ENCODE results near the gene LSP1. TPM values are rescaled to one million over a fixed set of nuclear protein-coding genes. Genes with fewer than 3 reads are reported as not detected.

The LSP1 gene
- total and polyA plus RNA-seq, 2 of the 13 experiments (the other 11 are each of a cell fraction or from before 2014, with no cell fraction given): 0.59 to 1.00 TPM

GRCh38 chr11:1882265-1883238, 29.7 kb downstream of the LSP1 start (continued):
- TF ChIP-seq ZFX (CRISPR knock-in tag; IDR thresholded peaks at IDR 0.05; ENCODE audit: low read depth): peak; percentile 80
- no peak for TF ChIP-seq THRA (CRISPR knock-in tag; IDR thresholded peaks at IDR 0.05; ENCODE audit: borderline replicate concordance)
- peak; percentile 48; the same call in 1 of the 2 replicates for TF ChIP-seq ZNF501 (CRISPR knock-in tag; IDR thresholded peaks at IDR 0.05)
- peak; percentile 40; the same call in 1 of the 2 replicates for TF ChIP-seq THAP9 (CRISPR knock-in tag; IDR thresholded peaks at IDR 0.05; ENCODE audit: borderline replicate concordance)
- TF ChIP-seq ZBTB33 (CRISPR knock-in tag; IDR thresholded peaks at IDR 0.05): 0 out of 2 replicates have a peak, but pooled peaks have one; percentile 19
- no peak for TF ChIP-seq FOXP1 (IDR thresholded peaks at IDR 0.05)
- no peak for TF ChIP-seq FOXP1 (CRISPR knock-in tag; IDR thresholded peaks at IDR 0.05)
- TF ChIP-seq SAP130 (CRISPR knock-in tag; IDR thresholded peaks at IDR 0.05; ENCODE audit: low read depth): peak; percentile 18; the same call in 1 of the 2 replicates
- TF ChIP-seq ZSCAN25 (CRISPR knock-in tag; IDR thresholded peaks at IDR 0.05): peak; percentile 96
- no peak for TF ChIP-seq NR2F6 (IDR thresholded peaks at IDR 0.05)
- no peak for TF ChIP-seq NR2F6 (CRISPR knock-in tag; IDR thresholded peaks at IDR 0.05)
- TF ChIP-seq MAZ (IDR thresholded peaks at IDR 0.05; ENCODE audit: borderline replicate concordance, low read depth, low read length): no peak
- peak; percentile 78 for TF ChIP-seq MAZ (CRISPR knock-in tag; IDR thresholded peaks at IDR 0.05; ENCODE audit: low read depth)
- TF ChIP-seq HNRNPL (IDR thresholded peaks at IDR 0.05; ENCODE audit: low read depth, low read length): 0 out of 2 replicates have a peak, but pooled peaks have one; percentile 25
- TF ChIP-seq ZNF839 (CRISPR knock-in tag; IDR thresholded peaks at IDR 0.05; ENCODE audit: borderline replicate concordance): 0 out of 2 replicates have a peak, but pooled peaks have one; percentile 30
- TF ChIP-seq ZNF740 (CRISPR knock-in tag; IDR thresholded peaks at IDR 0.05): 0 out of 2 replicates have a peak, but pooled peaks have one; percentile 24
- no peak for TF ChIP-seq SIX4 (CRISPR knock-in tag; IDR thresholded peaks at IDR 0.05)
- no peak for TF ChIP-seq EEA1 (CRISPR knock-in tag; IDR thresholded peaks at IDR 0.05; ENCODE audit: borderline replicate concordance)
- TF ChIP-seq MAX (IDR thresholded peaks at IDR 0.05): peak; percentile 52; the same call in 1 of the 2 replicates
- TF ChIP-seq ZGPAT (CRISPR knock-in tag; IDR thresholded peaks at IDR 0.05): peak; percentile 31; the same call in 1 of the 2 replicates

All from HepG2 (cell line).